ENCODE results near the gene PHB1.

PHB1 gene

GRCh38 chr17:49388290-49388640 lies 26.4 kb downstream of the PHB1 start:
- in situ Hi-C loops (cut with HindIII; ENCODE audit: low sequenced_read_pairs): loop anchor here (5.0 kb wide), 2 partner anchors 46 to 101 kb away; no protein-coding TSS in a partner anchor
- no peak overlapping the region for H3K4me3 ChIP-seq (ENCODE audit: low read depth, low read length)
- TF ChIP-seq, protein P1, sequence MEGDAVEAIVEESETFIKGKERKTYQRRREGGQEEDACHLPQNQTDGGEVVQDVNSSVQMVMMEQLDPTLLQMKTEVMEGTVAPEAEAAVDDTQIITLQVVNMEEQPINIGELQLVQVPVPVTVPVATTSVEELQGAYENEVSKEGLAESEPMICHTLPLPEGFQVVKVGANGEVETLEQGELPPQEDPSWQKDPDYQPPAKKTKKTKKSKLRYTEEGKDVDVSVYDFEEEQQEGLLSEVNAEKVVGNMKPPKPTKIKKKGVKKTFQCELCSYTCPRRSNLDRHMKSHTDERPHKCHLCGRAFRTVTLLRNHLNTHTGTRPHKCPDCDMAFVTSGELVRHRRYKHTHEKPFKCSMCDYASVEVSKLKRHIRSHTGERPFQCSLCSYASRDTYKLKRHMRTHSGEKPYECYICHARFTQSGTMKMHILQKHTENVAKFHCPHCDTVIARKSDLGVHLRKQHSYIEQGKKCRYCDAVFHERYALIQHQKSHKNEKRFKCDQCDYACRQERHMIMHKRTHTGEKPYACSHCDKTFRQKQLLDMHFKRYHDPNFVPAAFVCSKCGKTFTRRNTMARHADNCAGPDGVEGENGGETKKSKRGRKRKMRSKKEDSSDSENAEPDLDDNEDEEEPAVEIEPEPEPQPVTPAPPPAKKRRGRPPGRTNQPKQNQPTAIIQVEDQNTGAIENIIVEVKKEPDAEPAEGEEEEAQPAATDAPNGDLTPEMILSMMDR (IDR thresholded peaks at IDR 0.05; ENCODE audit: low read depth, low read length, missing control alignments): no peak
- no peak for DNase-seq (ENCODE audit: low read depth)

DNA sequence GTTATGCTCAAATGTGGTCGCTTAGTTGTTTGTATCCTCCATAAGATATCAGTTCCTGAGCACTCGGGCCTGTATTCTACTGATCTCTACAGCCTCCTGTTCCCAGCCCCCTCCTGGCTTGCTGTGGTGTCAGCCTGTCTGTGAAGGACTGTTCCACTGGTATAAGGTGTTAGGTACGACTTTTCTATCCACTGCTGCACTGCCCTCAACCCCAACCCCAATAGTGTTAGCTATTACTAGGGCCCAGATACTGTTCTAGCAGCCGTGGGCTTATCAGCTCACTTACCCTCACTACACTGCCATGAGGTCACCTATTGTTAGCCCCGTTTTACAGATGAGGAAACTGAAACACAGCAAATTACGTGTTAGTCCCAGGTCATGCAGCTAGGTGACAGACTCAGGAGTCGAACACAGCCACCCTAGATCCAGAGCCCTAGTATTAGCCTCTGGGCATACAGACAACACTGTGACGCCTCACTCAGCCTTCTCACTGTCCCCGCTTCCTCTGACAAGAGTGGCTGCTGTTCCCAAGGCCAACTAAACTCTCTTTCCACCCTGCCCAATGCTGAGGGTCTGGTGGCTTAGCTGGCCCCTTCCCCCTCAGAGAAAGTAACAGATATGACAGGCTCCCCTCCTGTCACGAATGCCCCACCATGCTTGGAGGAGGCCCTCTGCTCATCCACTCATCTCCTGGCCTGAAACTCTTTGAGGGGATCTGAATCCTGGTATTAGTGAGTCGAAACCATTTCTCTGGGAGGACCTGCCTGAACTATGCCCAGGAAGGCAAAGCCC lies 27.0 kb downstream of the PHB1 start:
- TF ChIP-seq, protein P1 (IDR thresholded peaks at IDR 0.05; ENCODE audit: low read depth, low read length, missing control alignments): no peak
- H3K4me3 ChIP-seq (ENCODE audit: low read depth, low read length): no peak overlapping the region
- no peak for DNase-seq (ENCODE audit: low read depth)
- in situ Hi-C loops (cut with HindIII; ENCODE audit: low sequenced_read_pairs): loop anchor here (5.0 kb wide), 2 partner anchors 45 to 100 kb away; no protein-coding TSS in a partner anchor

- H3K4me3 ChIP-seq (ENCODE audit: low read depth, low read length): no peak overlapping the region
- in situ Hi-C loops (cut with HindIII; ENCODE audit: low sequenced_read_pairs): loop anchor here (5.0 kb wide), 2 partner anchors 44 to 99 kb away; no protein-coding TSS in a partner anchor
- TF ChIP-seq, protein P1 (IDR thresholded peaks at IDR 0.05; ENCODE audit: low read depth, low read length, missing control alignments): no peak
- no peak for DNase-seq (ENCODE audit: low read depth)
Measured at GRCh38 chr17:49386373-49386772, 28.3 kb downstream of the PHB1 start.

DNA sequence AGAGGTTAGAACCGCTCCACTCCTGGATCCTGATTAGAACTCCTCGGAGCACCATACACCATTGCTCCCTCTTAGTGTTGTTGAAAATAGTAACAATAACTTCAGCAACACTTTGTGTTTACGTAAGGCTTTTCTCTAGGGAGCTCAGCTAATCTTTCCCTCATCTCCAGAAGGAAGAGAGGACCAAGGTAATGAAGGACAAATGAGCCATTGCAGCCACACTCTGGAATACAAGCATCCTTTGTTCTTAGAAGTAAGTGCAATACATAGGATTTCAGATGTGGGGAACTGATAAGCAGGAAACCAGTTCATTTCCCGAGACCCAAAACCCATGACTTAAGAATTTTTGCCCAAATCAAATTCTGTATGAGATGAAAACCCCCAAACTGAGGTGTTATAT lies 29.7 kb downstream of the PHB1 start:
- TF ChIP-seq, protein P1 (IDR thresholded peaks at IDR 0.05; ENCODE audit: low read depth, low read length, missing control alignments): no peak
- H3K4me3 ChIP-seq (ENCODE audit: low read depth, low read length): no peak overlapping the region
- no peak for DNase-seq (ENCODE audit: low read depth)
- in situ Hi-C loops (cut with HindIII; ENCODE audit: low sequenced_read_pairs): loop anchor here (5.0 kb wide), 2 partner anchors 43 to 98 kb away; no protein-coding TSS in a partner anchor

GRCh38 chr17:49383060-49383459 lies 31.6 kb downstream of the PHB1 start:
- TF ChIP-seq, protein P1 (IDR thresholded peaks at IDR 0.05; ENCODE audit: low read depth, low read length, missing control alignments): no peak

GRCh38 chr17:49382556-49382955 lies 32.1 kb downstream of the PHB1 start:
- in situ Hi-C loops (cut with HindIII; ENCODE audit: low sequenced_read_pairs): no loop called here
- DNase-seq (ENCODE audit: low read depth): no peak
- H3K4me3 ChIP-seq (ENCODE audit: low read depth, low read length): no peak overlapping the region
- TF ChIP-seq, protein P1 (IDR thresholded peaks at IDR 0.05; ENCODE audit: low read depth, low read length, missing control alignments): no peak

More at GRCh38 chr17:49383060-49383459, 31.6 kb downstream of the PHB1 start:
- H3K4me3 ChIP-seq (ENCODE audit: low read depth, low read length): no peak overlapping the region
- DNase-seq (ENCODE audit: low read depth): no peak
- in situ Hi-C loops (cut with HindIII; ENCODE audit: low sequenced_read_pairs): no loop called here

Data from astrocyte of the cerebellum (primary cell).